ENCODE measurements around the gene HLA-A. TPM values are rescaled to one million over a fixed set of nuclear protein-coding genes. Genes with fewer than 3 reads are reported as not detected.

HLA-A gene
- total and polyA plus RNA-seq, 9 of the 15 experiments (the other 6 are each of a cell fraction or from before 2014, with no cell fraction given): 0.46 to 3.3 TPM; not detected in 7

GRCh38 chr6:29964887-29965562 lies 22.7 kb downstream of the HLA-A start (continued):
- TF ChIP-seq MLX (CRISPR knock-in tag; conservative IDR thresholded peaks at IDR 0.05) (no peak), MTF1 (CRISPR knock-in tag; IDR thresholded peaks at IDR 0.05; ENCODE audit: borderline replicate concordance) (no peak), ZBTB40 (IDR thresholded peaks at IDR 0.05) (peak; percentile 71; the same call in 1 of the 2 replicates), ZBTB40 (CRISPR knock-in tag; IDR thresholded peaks at IDR 0.05) (no peak), CSDE1 (IDR thresholded peaks at IDR 0.05) (peak in 1 of 2 experiments; percentile 59; a peak in 2 of 4 replicates), CBX8 (IDR thresholded peaks at IDR 0.05; ENCODE audit: borderline replicate concordance, extremely low read depth, low read depth, low read length, poor library complexity, severe bottlenecking) (no peak), ZNF507 (tag; conservative IDR thresholded peaks at IDR 0.05) (no peak), ZNF316 (IDR thresholded peaks at IDR 0.05) (peak; percentile 99), ZBTB7A (IDR thresholded peaks at IDR 0.05; ENCODE audit: borderline replicate concordance, control insufficient read depth, low read depth, low read length) (no peak), RNF2 (IDR thresholded peaks at IDR 0.05) (peak; percentile 91), MNT (conservative IDR thresholded peaks at IDR 0.05) (peak; percentile 84 to 87), TSHZ1 (CRISPR knock-in tag; IDR thresholded peaks at IDR 0.05) (no peak)
